CD4-positive, alpha-beta T cell treated with Interferon gamma for 1 hour (primary cell): ENCODE data around the gene CTNND2.

Source experiments
- DNase-seq: peaks from one replicate; pipeline ENCODE4 v3.0.0-alpha.2; 2020

Gene CTNND2

GRCh38 chr5:11304641-11305040 lies 599.6 kb downstream of the CTNND2 start:
- DNase-seq = no peak

- no peak for DNase-seq
Measured at GRCh38 chr5:11302663-11303062, 601.6 kb downstream of the CTNND2 start.

DNA sequence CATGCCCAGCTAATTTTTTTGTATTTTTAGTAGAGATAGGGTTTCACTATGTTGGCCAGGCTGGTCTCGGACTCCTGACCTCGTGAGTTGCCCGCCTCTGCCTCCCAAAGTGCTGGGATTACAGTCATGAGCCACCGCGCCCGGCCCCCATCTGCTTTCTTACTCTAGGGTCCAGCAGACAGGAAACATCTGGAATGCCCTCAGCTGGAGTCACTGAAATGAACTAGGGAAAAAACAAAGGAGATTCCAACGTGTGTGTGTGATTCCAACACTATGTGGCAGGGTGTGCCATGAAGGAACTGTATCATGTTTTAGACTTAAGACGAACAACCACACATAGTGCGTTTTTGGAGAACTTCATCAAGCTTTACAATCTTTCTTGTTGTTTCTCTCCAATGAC lies 603.1 kb downstream of the CTNND2 start:
- no peak for DNase-seq

- no peak for DNase-seq
Measured at GRCh38 chr5:11300736-11301135, 603.5 kb downstream of the CTNND2 start.

DNA sequence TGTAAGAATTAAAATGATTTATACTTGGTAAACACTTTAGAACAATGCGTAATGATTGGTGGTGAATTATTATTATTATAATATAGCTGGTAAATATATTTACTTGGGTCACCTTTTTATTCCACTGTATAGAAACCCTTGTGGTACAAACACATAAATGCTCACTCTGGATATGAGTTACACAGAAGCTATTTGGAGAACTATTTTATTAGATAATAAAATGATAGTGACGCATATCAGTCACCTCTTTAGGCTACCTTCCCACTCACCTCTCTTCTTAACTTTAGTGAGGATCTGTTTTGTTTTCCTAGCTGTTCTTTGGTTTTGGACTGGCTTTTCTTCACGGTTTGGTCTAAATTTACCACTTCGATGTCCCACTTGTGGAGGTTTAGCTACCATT lies 605.4 kb downstream of the CTNND2 start:
- no peak for DNase-seq

- no peak for DNase-seq
Measured at GRCh38 chr5:11293523-11293922, 610.7 kb downstream of the CTNND2 start.

- DNase-seq = no peak
Measured at GRCh38 chr5:11292648-11293356, 611.4 kb downstream of the CTNND2 start.

DNA sequence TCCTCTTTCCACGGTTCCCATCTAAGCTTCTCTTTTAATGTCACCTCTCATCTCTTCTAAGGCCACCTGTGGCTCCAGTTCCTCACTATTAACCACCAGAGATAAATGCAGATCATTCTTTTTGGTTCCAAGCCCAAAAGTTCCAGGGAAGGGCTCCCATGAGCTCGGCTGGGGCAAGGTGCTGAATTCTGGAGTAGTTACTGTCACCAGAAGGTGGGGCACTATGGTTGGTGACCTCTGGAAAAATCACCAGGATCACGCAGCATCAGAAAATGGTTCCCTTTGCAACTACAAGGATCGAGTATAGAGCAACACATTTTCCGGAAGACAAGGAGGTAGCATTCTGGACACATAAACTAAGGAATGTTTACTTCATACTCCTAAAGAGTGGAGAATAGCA lies 614.5 kb downstream of the CTNND2 start:
- DNase-seq = no peak

- DNase-seq = no peak
Measured at GRCh38 chr5:11289208-11289607, 615.0 kb downstream of the CTNND2 start.

- no peak for DNase-seq
Measured at GRCh38 chr5:11281842-11282241, 622.4 kb downstream of the CTNND2 start.

DNA sequence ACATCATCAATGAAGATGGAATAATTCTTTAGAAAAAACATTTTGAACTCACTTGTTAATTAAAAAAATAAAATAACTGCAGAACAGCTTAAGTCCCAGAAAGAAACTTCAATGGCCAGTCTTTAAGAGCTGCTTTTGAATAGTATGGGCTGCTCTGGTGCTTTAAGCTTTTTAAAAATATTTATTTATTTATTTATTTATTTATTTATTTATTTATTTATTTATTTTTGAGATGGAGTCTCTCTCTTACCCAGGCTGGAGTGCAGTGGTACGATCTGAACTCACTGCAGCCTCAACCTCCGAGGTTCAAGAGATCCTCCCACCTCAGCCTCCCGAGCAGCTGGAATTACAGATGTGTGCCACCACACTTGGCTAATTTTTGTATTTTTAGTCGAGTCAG lies 626.9 kb downstream of the CTNND2 start:
- DNase-seq = no peak

GRCh38 chr5:11273180-11273903 lies 630.9 kb downstream of the CTNND2 start:
- DNase-seq = no peak

GRCh38 chr5:11269515-11269914 lies 634.7 kb downstream of the CTNND2 start:
- no peak for DNase-seq

DNA sequence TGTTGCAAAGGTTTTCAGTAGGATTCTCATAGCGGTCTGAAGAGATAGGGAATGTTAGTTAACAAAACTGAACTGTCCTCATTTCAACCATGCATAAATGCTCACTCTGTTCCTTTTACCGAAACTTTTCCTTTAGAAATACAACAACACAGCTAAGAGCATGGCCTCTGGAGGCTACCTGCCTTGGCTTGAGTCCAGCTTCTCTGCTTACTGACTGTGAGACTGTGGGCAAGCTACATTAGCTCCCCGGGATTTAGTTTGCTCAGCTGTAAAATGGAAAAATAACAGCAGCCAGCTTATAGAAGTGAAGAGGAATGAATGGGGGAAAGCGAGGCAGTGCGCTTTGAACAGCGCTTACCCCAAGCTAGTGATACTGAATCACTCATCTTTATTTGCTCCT lies 635.4 kb downstream of the CTNND2 start:
- no peak for DNase-seq

DNA sequence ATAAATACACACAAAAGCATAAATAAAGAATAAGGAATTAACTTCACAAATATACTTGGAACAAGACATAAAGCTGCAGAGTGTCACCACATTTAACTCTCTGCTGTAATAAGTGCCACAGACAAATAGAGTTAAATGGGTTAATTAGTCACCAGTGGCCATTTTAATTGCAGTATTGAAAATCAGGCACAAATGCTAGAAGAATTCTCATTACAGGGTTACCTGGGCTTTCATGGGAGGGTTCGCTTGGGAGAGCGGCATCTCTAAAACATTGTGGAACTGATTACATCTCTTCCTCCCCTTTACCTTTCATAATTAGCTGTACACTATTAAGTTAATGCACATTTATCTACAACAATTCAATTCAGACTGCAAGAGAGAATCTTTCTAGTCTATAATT lies 637.9 kb downstream of the CTNND2 start:
- DNase-seq = no peak

DNA sequence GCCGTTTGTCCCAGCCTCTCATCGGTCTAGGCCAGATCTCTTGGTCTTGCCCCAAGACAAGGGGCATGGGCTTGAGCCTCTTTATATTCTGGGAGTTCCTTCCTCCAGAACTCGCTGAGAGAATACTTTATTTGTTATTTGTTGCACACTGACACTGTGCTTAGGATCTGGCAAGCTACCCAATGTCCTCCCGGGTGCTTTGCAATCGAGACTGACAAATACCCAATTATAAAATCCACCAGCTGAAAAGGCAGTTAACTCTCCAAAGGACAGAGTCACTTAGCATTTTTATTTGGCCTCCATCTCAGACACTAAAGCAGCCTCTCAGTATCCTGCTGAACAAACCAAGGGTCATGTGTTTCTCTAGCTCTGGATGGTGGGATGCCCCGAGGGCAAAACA lies 643.0 kb downstream of the CTNND2 start:
- no peak for DNase-seq

DNA sequence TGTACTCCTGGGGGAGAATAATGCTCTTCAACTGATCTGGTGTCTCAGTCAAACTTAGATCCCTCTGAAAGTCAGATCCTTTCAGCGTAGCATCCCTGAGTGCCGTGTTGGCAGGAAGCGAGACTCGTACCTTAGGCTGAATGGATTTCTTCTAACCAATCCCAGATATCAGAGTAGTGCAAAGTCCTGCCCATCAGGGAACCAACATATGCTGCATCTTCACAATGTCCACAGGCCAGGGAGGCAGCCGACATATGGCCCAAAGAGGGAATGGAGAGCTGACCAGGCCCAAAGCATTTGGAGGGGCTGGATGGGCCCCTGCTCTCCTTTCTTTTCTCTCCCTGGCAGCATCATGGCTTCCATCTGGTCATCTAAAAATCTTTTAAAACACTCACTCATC lies 646.2 kb downstream of the CTNND2 start:
- DNase-seq = no peak

GRCh38 chr5:11252523-11252922 lies 651.7 kb downstream of the CTNND2 start:
- DNase-seq = no peak

DNA sequence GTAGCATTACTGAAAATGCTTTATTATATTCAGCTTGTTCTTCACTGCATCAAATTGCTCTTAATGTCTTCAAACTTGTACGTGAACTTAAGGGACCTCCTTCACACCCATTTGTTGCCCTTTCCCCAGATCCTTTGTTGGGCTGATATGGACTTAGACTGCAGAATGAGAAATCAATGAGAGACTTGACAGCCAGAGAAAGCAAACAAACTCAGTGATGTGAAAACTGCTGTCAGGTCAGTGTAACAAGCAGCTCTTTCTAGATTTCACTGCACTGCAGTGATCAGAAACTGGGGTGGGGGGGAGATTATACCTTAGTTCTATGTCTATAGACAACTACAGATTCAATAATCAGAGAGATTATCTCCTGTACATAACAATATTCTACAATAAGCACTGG lies 652.2 kb downstream of the CTNND2 start:
- no peak for DNase-seq

GRCh38 chr5:11251247-11251646 lies 653.0 kb downstream of the CTNND2 start:
- DNase-seq = no peak

- DNase-seq = no peak
Measured at GRCh38 chr5:11248966-11249365, 655.3 kb downstream of the CTNND2 start.

GRCh38 chr5:11247224-11247623 lies 657.0 kb downstream of the CTNND2 start:
- no peak for DNase-seq

DNA sequence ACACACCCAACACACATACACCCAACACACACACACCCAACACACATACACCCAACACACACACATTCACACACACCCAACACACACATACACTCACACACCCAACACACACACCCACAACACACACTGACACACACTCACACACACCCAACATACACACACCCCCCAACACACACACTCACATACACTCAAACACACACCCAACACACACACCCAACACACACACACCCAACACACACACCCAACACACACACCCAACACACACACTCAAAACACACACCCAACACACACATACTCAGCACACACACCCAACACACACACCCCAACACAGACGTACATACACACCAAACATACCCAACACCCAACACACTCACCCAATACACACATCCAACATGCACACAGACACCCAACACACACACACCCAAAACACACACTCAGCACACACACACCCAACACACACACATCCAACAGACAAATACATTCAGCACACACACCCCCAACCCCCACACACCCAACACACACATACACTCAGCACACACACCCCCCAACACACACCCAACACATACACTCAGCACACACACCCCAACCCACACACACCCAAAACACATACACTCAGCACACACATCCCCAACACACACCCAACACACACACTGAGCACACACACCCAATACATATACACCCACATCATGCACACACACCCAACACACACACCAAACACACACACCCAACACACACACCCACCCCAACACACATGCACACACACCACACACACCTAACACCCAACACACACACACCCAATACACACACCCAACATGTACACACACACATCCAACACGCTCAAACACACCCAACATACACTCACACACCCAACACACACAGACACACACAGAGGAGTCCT lies 663.7 kb downstream of the CTNND2 start:
- no peak for DNase-seq
